Measurements from ENCODE around the gene PLET1.

The PLET1 gene

DNA sequence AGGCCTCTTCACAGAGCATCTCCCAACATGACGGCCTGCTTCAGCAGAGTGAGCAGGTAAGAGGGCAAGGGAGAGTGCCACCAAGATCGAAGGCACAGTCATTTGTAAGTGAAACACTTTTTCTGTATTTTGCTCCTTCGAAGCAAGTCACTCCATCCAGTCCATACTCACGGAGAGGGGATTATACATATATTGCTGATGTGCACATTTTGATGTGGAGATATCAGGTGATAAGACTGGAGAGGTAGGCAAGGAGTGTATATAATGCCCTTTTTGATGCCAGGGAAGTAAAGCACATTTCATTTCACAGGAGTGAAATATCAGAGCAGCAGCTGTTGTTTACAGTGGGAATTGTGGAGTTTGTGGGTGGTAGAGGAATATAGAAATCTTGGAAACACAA lies 23.2 kb downstream of the PLET1 start:
- DNase-seq = no peak

DNA sequence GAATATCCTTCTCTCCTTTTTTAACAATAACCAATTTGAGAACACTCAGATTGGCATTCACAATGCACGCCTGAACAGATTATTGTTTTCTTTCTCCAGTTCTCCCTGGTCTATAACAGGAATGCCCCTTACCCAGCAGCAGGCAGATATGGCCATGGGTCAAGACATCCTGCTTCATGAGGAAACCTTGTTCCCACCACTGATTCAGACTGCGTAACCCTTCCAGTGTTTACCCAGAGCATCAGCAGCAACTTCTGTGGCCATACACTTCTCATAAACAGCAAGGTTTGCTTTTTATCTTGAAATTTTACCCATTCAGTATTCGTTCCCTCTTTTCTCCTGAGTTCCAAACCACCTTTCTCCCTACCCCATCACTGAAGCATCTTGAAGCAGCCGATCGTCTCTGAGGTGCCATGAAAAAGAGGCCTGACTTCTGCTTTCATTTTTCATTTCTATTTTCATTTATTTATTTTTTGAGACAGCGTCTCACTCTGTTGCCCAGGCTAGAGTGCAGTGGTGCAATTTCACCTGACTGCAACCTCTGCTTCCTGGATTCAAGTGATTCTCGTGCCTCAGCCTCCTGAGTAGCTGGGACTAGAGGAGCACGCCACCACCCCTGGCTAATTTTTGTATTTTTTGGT lies 24.8 kb downstream of the PLET1 start:
- no peak for DNase-seq

DNA sequence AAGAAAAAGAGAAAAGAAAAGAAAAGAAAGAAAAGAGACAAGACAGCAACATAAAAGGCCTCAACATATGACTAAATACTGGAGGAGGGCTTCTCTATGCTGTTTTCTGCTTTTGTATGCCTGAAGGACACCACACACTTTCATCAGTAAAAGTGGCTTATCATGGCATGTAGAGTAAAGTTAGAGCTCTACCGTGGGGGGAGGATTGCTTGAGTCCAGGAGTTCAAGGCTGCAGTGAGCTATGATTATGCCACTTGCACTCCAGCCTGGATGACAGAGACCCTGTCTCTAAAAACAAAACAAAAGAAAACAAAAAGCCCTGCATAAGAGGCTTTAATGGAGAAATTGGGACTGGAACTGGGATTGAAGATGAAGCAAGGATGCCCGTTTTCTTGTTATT lies 28.7 kb downstream of the PLET1 start:
- DNase-seq = no peak

DNA sequence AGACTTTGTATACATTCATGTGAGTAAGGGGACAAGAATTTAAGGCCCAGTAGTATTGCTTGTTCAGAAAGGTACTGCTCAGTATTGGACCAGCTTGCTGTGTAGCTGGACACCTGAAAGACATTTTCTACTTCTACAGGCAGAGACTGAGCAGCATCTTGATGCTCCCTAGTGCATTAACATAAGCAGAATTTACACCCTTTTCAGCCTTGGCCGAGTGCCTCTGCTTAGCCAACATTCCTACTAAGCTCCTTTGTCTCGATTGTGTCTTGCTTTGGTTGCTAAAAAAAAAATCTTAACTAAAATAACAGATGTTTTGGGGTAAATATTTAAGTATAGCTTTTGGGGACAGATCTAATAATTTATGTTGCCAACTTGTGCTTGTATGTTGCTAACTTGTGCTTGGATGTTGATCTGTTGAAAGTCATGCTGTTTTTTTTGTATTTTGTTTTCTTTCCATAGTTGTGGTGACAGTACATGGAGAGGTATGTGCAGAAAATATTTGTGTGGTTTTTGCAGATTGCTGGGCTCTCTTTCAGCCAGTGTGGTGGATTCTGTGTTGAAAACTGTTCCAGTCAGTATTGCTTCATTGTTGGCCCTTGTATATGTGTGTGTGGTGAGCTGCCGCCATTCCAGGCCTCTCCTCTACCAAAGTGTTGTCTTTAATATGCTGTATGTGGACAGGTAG lies 30.8 kb downstream of the PLET1 start:
- DNase-seq = no peak

DNA sequence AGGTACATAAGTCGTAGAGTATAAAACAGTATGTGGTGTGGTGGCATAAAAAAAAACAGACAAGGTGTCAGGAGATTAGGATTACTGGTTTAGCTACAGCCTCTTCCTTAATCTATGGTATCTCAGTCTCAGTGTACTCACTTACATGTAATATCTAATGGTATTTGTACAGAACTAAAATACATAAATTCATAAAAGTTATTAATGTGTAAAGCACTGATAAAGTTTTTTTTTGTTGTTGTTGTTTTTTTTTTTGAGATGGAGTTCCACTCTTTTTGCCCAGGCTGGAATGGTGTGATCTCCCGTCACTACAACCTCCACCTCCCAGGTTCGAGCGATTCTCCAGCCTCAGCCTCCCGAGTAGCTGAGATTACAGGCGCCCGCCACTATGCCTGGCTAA lies 31.5 kb downstream of the PLET1 start:
- DNase-seq = no peak

DNA sequence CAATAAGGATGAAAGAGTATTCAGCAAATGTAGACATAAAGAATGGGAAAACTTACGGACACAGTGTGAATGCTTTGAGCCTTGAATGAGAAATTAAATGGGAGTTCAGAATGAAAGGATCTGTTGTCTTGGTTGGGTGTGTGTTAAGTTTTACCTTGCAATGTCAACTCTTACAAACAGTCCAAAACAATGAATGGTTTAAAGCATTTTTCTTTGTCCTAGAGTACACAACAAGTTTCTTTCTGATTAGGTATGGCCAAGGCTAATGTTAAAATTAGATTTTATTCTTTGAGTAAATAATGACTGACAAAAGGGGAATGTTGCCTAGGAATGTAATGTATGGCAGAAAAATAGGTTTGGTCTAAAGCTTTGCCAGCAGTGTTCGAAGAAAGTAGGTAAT lies 32.0 kb downstream of the PLET1 start:
- DNase-seq = no peak

DNA sequence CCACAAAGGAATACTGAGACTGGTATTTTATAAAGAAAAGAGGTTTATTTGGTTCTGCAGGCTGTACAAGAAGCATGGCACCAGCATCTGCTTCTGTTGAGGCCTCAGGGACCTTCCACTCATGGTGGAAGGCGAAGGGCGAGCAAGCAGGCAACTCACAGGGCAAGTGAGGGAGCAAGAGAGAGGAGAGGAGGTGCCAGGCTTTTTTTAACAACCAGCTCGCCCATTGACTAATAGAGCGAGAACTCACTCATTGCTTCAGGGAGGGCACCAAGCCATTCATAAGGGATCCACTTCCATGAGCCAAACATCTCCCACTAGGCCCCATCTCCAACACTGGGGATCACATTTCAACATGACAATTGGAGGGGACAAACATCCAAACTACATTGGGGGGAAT lies 33.2 kb downstream of the PLET1 start:
- DNase-seq = no peak

DNA sequence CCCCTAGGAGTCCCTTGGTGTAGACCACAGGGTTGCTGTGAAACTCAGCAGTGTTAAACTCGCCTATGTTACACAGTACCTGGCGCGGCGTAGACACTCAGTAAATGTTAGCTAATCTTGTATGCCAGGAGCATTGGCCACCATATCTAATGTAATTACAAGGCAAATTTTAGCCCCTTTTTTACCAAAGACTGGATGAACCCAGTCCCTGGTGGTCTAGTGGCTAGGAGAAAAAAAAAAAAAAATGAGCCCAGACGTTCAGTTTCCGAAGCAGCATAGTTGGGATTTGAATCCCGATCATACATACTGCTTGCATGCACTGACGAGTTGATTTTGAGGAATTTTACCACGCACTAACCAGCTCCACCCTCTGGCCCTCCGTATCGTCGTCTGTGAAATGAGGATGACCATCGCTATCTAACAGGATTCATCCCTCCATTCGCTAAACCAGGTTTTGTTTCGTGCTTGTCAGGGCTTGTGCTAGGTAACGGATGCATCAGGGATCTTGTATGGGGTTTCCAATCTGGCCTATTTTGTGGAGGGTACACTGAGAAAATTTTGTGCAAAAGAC lies 33.7 kb downstream of the PLET1 start:
- DNase-seq = no peak

DNA sequence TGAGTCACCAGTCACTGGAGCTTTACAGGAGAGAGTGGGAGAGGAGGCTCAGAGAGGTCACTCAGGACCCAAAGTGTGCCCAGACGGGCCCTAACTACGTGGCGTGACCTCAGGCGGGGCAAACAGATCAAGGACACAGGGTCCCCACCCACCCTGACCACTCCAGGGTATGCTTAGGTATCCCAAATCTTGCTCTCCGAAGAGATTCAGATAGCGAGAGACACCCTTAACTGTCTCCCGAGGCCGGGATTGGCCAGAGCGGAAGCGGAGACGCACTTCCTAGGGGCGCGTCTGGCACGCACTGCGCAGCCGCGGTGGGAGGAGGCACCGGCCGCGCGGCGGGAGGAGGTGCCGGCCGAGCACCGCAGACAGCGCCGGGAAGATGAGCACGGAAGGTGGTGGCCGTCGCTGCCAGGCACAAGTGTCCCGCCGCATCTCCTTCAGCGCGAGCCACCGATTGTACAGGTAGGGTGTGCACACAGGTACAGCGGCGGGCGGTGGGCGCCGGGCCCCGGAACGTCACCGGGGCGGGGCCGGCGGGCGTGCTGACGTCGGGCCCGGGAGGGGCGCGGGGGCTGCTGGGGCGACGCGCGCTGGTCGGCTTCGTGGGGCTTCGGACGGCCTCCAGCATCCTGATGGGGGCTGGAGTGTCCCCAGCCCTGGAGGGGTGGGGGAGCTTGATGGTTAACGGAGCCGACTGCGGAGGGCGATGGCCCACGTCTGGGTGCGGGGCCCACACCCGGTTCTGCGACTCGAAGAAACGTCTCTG lies 34.4 kb downstream of the PLET1 start, which contains the start of gene PTS:
PTS (plus strand) TSS at position 367 of the 769 bp plus-strand sequence; CDS start at position 383, 16 bp downstream.
- peak; percentile 75 for DNase-seq

DNA sequence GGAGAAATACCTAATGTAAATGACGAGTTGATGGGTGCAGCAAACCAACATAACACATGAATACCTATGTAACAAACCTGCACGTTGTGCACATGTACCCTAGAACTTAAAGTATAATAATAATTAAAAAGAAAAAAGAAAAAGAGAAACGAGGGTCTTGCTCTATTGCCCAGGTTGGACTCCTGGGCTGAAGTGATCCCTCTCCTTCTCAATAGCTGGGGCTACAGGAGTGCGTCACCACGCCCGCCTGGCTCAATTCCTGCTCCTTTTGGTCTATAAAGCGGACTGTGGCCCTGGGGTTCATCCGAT lies 35.0 kb downstream of the PLET1 start:
- DNase-seq = no peak

DNA sequence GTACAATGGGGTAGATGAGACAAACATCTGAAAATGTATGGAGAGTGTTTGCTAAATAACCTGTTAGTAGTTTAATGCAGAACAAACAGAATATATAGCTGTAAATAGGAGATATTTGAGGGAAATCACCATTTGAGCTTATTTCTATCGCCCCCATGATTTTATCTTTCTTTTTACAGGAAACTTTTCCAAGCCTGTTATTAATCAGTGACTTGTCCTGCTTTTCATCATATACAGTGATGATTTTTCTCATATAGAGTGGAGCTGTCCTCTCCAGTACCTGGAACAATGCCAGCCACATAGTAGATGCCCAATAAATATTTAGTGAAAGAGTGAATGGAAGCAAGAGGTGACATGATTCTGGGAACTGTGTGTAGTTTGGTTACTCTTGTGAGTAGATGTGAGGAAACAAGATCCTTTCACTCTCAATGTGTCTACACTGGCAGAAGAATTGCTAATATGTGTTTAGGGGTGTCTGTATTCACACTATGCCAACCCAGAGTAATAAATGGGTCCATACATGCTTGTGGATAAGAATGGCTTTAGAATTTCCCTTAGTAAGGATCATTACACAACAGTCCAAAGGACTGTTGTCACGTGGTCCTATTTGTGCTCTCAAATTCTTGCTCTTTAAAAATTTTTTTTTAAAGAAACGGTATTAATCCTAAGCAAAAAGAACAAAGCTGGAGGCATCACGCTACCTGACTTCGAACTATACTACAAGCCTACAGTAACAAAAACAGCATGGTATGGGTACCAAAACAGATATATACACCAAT lies 36.7 kb downstream of the PLET1 start:
- no peak for DNase-seq

DNA sequence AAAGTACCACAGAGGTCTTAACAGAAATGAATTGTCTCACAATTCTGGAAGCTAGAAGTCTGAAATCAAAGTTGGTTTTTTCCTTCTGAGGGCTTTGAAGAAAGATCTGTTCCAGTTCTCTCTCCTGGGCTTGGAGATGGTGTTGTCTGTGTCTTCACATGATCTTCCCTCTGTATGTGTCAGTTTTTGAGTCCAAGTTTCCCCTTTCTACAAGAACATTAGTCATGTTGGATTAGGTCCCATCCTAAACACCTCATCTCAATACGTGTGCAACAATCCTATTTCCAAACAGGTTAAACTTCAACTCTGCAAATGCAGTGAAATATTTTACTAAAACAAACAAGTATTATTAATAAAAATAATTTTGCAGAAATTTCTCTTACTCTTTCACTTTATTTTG lies 37.5 kb downstream of the PLET1 start:
- DNase-seq = no peak

DNA sequence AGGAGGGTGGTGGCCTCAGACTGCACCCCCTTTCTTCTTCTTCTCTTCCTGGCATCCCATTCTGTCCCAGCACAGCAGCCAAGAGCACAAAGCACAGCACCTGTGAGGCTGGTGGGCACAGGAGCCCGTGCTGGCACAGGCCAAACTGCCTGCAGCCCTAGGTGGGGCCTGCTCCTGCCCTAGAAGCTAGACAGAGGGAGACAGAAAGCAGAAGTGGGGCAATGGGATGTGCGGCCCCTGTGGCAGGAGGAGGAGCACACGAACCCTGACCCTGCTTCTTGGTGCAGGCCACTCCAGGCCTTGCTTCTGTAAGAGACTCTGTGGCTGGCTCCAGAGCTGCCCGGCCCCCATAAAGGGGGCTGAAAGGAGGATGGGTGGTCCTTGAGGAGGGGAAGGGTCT lies 38.4 kb downstream of the PLET1 start:
- DNase-seq = no peak

DNA sequence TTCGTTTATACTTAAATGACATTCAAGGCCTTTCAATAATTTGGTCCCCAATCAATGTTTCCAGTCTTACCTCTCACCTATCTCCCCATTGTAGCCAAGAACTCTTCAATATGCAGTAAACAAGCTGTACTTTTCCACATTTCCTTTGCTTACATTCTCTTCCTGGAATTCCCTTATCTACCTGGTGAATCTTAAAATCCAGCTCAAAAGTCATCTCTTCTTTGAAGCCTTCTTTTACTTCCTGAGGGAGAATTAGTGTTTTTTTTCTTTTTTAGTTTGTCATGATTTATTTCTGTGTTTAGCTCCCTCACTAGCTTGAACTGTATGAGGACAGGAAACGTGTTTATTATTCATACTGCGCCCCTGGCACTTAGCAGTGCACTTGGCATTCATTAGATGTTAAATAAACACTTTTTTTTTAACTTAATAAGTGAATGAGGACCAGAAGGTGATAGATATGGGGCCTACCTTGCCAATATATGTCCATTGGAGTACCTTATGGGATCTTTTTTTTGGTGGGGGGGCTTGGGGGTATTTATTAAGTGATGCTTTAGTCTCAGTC lies 39.3 kb downstream of the PLET1 start:
- DNase-seq = no peak

DNA sequence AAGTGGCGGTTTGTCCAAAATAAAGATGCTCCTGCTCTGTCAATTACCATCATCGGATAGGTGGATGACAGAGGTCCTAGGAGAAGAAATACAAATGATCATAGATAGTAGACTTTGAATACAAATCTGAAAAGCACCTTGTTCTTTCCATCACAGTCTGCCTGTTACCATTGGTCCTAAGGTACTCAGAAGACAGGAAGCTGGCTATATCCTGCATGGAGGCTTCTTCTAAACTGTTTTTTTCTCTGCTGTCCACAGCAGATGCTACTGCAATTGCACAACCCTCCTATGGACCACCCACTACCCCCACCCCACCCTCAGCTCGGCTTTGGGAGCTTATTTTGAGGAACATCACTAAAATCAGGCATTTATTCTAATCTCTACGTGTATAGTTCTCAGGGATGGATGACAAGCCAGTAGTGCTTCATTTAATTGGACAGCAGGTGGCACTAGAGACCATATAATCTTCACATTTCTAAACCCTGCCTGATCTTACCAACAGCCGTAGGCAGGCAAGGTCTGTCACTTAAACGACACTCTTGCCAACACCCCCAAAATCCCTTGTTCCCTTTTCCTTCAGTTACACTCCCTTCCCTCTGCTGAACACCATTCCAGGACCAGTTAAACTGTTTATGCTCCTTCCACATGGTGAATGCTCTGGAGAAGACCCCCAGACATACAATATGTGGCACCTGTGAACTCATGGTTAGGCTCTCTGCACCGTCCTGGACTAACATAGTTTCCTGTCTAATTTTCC lies 41.0 kb downstream of the PLET1 start:
- no peak for DNase-seq

DNA sequence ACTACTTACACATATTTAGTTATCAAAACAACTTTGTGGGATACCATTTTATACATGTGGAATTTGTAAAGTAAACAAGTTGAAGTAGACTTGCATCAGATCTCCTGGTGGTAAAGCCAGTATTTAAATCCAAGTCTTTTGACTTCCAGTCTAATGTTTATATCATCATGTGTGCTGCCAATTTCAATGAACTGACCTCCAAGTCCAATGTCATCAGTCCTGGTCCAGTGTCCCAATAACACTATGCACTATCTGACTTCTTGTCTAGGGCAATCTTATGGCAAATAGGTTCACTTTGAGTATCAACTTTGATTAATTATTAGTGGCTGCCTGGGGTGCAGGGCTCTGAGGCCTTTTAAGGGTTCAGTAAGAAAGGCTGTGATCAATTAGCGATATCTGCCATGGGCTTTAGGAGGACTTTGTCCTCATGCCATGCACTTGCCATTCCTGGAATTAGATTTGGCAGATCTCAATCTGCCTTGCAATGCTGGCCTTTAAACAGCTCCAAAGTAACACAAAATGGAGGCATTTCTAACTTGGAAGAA lies 44.0 kb downstream of the PLET1 start:
- no peak for DNase-seq

DNA sequence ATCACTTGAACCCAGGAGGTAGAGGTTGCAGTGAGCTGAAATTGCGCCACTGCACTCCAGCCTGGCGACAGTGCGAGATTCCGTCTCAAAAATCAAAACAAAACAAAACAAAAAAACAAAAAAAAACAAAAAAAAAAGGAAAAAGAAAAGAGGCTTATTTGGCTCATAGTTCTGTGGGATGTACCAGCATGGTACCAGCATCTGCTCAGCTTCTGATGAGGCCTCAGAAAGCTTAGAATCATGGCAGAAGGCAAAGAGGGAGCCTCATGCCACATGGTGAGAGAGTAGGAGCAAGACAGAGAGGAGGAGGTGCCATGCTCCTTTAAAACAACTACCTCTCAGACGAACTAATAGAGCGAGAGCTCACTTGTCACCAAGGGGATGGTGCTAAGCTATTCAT lies 45.0 kb downstream of the PLET1 start:
- DNase-seq = no peak

DNA sequence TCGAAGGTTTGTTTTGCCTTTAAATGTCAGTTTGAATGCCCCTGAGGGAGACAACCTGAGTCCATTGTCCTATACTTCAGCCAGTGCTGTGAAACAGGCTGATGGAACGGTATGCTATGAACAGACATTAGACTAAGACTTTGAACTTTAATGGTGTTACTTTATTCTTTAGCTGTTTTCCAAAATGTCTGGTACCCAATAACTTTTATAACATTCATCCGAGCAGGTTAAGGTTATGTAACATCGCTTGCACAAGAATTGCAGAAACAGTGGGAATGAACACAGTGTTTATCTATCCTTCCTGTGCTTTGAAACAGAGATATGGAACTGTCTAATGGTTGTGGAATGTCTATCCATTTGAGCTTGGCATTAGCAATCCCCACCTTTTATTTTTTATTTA lies 46.9 kb downstream of the PLET1 start:
- DNase-seq = no peak

DNA sequence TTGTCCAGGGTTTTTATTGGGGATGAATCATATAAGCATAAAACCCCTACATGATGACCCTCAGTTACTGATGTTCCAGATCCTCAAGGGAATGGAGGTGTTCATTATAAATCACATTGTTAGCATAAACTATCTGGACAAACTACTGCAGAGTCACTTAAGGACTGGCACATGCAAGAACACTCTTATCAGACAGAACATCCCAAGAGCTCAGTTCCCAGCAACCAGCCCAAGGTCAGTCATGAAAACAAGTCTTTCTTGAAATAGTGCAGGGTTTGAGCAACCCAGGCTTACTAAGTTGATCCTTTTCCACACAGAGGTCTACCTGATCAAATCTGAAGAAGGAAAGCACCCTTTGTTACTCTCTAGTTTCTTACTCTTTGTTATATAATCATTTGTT lies 48.0 kb downstream of the PLET1 start:
- no peak for DNase-seq

DNA sequence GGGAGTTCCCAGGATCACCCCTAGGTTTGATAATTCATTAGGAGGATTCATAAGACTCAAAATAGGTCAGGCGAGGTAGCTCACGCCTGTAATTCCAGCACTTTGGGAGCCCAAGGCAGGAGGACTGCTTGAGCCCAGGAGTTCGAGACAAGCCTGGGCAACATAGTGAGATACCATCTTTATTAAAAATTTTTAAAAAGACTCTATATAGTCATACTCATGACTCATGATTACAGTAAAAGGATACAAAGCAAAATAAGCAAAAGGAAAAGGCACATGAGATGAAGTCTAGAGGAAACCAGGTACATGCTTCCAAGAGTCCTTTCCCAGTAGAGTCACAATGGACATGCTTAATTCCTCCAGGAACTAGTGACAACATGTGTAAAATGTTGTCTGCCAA lies 48.4 kb downstream of the PLET1 start:
- DNase-seq = no peak

DNA sequence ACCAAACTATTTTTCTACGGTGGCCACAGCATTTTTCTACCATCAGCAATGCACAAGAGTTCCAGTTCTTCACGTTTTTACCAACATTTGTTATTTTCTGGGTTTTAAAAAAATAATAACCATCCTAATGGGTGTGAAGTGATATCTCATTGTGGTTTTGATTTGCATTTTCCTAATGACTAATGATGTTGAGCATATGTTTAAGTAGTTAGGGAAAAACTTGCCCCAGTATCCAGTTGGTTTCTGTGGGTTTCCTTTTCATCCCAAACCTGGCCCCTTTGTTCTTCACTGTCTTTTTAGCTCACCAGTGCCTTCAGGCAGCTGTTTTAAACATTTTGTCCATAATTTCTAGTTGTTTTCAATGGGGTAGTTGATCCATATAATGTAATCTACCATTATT lies 49.1 kb downstream of the PLET1 start:
- no peak for DNase-seq

DNA sequence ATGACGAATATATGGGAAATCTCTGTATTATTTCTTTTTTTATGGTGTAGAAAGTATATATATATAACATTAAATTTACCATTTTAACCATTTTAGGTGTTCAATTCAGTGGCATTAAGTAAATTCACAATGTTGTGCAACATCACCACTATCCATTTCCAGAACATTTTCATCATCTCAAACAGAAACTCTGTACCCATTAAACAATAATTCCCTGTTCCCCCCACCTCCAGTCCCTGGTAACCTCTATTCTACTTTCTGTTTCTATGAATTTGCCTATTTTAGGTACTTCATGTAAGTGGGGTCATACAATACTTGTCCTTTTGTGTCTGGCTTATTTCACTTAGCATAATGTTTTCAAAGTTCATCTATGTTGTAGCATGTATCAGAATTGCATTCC lies 49.8 kb downstream of the PLET1 start:
- DNase-seq = no peak

Measured in cortex of kidney (tissue), 1 donor.